ENCODE measurements around the gene NBEA. TPM values are rescaled to one million over a fixed set of nuclear protein-coding genes. Genes with fewer than 3 reads are reported as not detected.

NBEA gene
- total RNA-seq, 1 donor from 2014 or later, result 0.18 TPM

DNA sequence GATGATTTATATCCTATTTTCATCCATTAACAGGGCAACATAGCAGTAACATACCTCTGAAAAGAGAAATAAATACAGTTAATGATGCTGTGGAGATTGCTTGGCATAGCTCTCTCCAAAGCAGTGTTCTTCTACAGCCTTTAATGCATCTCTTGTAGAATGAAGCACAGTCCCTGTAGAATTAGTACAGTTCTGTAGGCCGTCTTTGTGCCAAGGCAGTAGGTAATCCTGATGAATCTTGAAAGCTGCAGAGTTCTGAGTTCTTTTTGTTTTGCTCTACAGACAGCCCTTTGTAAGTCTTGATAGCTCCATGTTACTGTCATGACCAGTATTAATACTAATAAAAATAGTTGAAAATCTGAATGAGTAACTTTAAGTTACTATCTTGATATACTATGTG, 350.3 kb downstream of the NBEA start:
- Mint-ChIP-seq H3K9me3 (no peaks in the 10 kb centered on the region), H3K4me3 (no peak overlapping the region), H3K27me3 (ENCODE audit: insufficient read depth) (no peaks in the 10 kb centered on the region), H3K4me1 (ENCODE audit: low read depth) (no peaks in the 10 kb centered on the region), H3K36me3 (ENCODE audit: low read depth) (no peaks in the 10 kb centered on the region), H3K27ac (no peak overlapping the region)
- intact Hi-C loops (cut with micrococcal nuclease), result no loop called here
- DNase-seq (ENCODE audit: low spot score), result no peak

- H3K27me3 Mint-ChIP-seq (ENCODE audit: insufficient read depth), result no peaks in the 10 kb centered on the region
- no peaks in the 10 kb centered on the region for H3K9me3 Mint-ChIP-seq
- no peak overlapping the region for H3K4me3 Mint-ChIP-seq
- no peak overlapping the region for H3K27ac Mint-ChIP-seq
- no peaks in the 10 kb centered on the region for H3K4me1 Mint-ChIP-seq (ENCODE audit: low read depth)
- intact Hi-C loops (cut with micrococcal nuclease), result no loop called here
- no peak for DNase-seq (ENCODE audit: low spot score)
- H3K36me3 Mint-ChIP-seq (ENCODE audit: low read depth), result no peaks in the 10 kb centered on the region
These were observed 351.6 kb downstream of the NBEA start for GRCh38 chr13:35293579-35294226.

- H3K27ac Mint-ChIP-seq, result no peak overlapping the region
- H3K9me3 Mint-ChIP-seq, result no peaks in the 10 kb centered on the region
- H3K36me3 Mint-ChIP-seq (ENCODE audit: low read depth), result no peaks in the 10 kb centered on the region
- no peak for DNase-seq (ENCODE audit: low spot score)
- H3K4me1 Mint-ChIP-seq (ENCODE audit: low read depth), result no peaks in the 10 kb centered on the region
- intact Hi-C loops (cut with micrococcal nuclease), result no loop called here
- no peaks in the 10 kb centered on the region for H3K27me3 Mint-ChIP-seq (ENCODE audit: insufficient read depth)
- no peak overlapping the region for H3K4me3 Mint-ChIP-seq
These were observed 367.6 kb downstream of the NBEA start for GRCh38 chr13:35309706-35310105.

DNA sequence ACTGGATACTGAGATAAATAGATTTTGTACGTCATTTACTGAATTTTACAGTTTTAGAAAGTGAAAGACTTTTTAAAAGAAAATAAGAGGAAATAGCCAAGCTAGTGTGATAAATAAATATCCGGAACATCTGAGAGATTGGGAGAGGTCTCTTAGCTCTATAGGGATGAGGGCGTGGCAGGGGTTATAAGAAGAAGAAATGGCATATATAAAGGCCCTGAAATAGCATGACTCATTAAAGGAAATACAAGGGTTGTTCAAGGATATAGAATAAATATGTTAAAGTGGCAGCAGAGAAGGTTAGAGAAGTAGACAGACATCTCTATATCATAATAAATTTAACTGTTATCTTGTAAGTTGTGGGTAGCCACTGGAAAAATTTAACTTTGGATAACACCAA, 390.1 kb downstream of the NBEA start:
- no peak for DNase-seq (ENCODE audit: low spot score)
- Mint-ChIP-seq H3K4me1 (ENCODE audit: low read depth) (no peaks in the 10 kb centered on the region), H3K27me3 (ENCODE audit: insufficient read depth) (no peaks in the 10 kb centered on the region), H3K36me3 (ENCODE audit: low read depth) (no peaks in the 10 kb centered on the region), H3K4me3 (no peak overlapping the region), H3K27ac (no peak overlapping the region), H3K9me3 (peaks cover 6% of the 10 kb centered on the region)
- intact Hi-C loops (cut with micrococcal nuclease), result no loop called here

GRCh38 chr13:35333157-35333556, 391.1 kb downstream of the NBEA start:
- no peak for DNase-seq (ENCODE audit: low spot score)
- intact Hi-C loops (cut with micrococcal nuclease), result no loop called here
- H3K4me3 Mint-ChIP-seq, result no peak overlapping the region
- no peaks in the 10 kb centered on the region for H3K4me1 Mint-ChIP-seq (ENCODE audit: low read depth)
- H3K27me3 Mint-ChIP-seq (ENCODE audit: insufficient read depth), result no peaks in the 10 kb centered on the region
- H3K36me3 Mint-ChIP-seq (ENCODE audit: low read depth), result no peaks in the 10 kb centered on the region
- H3K27ac Mint-ChIP-seq, result no peak overlapping the region
- peaks cover 6% of the 10 kb centered on the region for H3K9me3 Mint-ChIP-seq

GRCh38 chr13:35342440-35342839, 400.4 kb downstream of the NBEA start:
- Mint-ChIP-seq H3K4me1 (ENCODE audit: low read depth) (no peaks in the 10 kb centered on the region), H3K27me3 (ENCODE audit: insufficient read depth) (no peaks in the 10 kb centered on the region), H3K27ac (no peak overlapping the region), H3K36me3 (ENCODE audit: low read depth) (no peaks in the 10 kb centered on the region), H3K9me3 (no peaks in the 10 kb centered on the region), H3K4me3 (no peak overlapping the region)
- intact Hi-C loops (cut with micrococcal nuclease), result no loop called here
- no peak for DNase-seq (ENCODE audit: low spot score)

DNA sequence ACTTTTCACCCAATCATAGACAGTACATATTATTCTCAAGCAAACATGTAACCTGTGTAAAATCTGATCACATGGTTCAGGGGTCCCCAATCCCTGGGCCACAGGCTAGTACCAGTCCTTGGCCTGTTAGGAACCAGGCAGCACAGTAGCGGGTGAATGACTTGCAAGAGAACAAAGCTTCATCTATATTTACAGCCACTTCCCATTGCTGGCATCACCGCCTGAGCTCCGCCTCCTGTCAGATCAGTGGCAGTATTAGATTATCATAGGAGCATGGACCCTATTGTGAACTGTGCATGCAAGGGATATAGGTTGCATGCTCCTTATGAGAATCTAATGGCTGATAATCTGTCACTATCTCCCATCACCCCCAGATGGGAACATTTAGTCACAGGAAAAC, 401.3 kb downstream of the NBEA start:
- H3K27me3 Mint-ChIP-seq (ENCODE audit: insufficient read depth), result no peaks in the 10 kb centered on the region
- no peak overlapping the region for H3K27ac Mint-ChIP-seq
- intact Hi-C loops (cut with micrococcal nuclease), result no loop called here

GRCh38 chr13:35345992-35346391, 403.9 kb downstream of the NBEA start:
- Mint-ChIP-seq H3K9me3 (no peaks in the 10 kb centered on the region), H3K4me3 (no peak overlapping the region), H3K36me3 (ENCODE audit: low read depth) (no peaks in the 10 kb centered on the region), H3K4me1 (ENCODE audit: low read depth) (no peaks in the 10 kb centered on the region), H3K27me3 (ENCODE audit: insufficient read depth) (no peaks in the 10 kb centered on the region), H3K27ac (no peak overlapping the region)
- DNase-seq (ENCODE audit: low spot score), result no peak
- intact Hi-C loops (cut with micrococcal nuclease), result no loop called here

More for the DNA sequence above, 401.3 kb downstream of the NBEA start:
- Mint-ChIP-seq H3K4me1 (ENCODE audit: low read depth) (no peaks in the 10 kb centered on the region), H3K36me3 (ENCODE audit: low read depth) (no peaks in the 10 kb centered on the region), H3K9me3 (no peaks in the 10 kb centered on the region), H3K4me3 (no peak overlapping the region)
- no peak for DNase-seq (ENCODE audit: low spot score)

- Mint-ChIP-seq H3K27ac (no peak overlapping the region), H3K36me3 (ENCODE audit: low read depth) (no peaks in the 10 kb centered on the region), H3K4me1 (ENCODE audit: low read depth) (no peaks in the 10 kb centered on the region), H3K9me3 (no peaks in the 10 kb centered on the region), H3K4me3 (no peak overlapping the region), H3K27me3 (ENCODE audit: insufficient read depth) (no peaks in the 10 kb centered on the region)
- intact Hi-C loops (cut with micrococcal nuclease), result no loop called here
- DNase-seq (ENCODE audit: low spot score), result no peak
These were observed 404.4 kb downstream of the NBEA start for GRCh38 chr13:35346494-35346893.

GRCh38 chr13:35347679-35348205, 405.7 kb downstream of the NBEA start:
- no peak overlapping the region for H3K4me3 Mint-ChIP-seq

DNA sequence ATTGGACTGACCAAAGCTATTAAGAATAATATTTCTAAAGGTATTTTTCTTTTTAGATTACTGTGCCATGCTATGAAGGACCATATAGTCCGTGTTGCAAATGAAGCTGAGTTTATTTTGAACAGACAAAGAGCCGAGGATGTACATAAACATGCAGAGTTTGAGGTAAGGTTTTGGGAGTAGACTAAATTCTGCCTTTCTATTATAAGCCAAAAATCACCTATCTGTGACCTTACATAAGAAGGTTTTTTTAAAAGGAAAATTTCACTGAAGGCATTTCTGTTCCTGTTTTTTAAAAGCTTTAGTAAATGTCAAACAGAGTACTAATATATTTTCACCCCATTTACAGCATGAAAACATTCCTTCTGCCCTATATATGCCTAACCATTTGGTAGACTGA, 407.0 kb downstream of the NBEA start:
- Mint-ChIP-seq H3K27ac (no peak overlapping the region), H3K4me3 (no peak overlapping the region), H3K4me1 (ENCODE audit: low read depth) (no peaks in the 10 kb centered on the region), H3K36me3 (ENCODE audit: low read depth) (no peaks in the 10 kb centered on the region), H3K9me3 (no peaks in the 10 kb centered on the region), H3K27me3 (ENCODE audit: insufficient read depth) (no peaks in the 10 kb centered on the region)
- intact Hi-C loops (cut with micrococcal nuclease), result no loop called here
- no peak for DNase-seq (ENCODE audit: low spot score)

More at GRCh38 chr13:35347679-35348205, 405.7 kb downstream of the NBEA start:
- H3K9me3 Mint-ChIP-seq, result no peaks in the 10 kb centered on the region
- no peaks in the 10 kb centered on the region for H3K27me3 Mint-ChIP-seq (ENCODE audit: insufficient read depth)
- H3K4me1 Mint-ChIP-seq (ENCODE audit: low read depth), result no peaks in the 10 kb centered on the region
- H3K27ac Mint-ChIP-seq, result no peak overlapping the region
- intact Hi-C loops (cut with micrococcal nuclease), result no loop called here
- no peak for DNase-seq (ENCODE audit: low spot score)
- H3K36me3 Mint-ChIP-seq (ENCODE audit: low read depth), result no peaks in the 10 kb centered on the region

GRCh38 chr13:35349673-35350278, 407.7 kb downstream of the NBEA start:
- Mint-ChIP-seq H3K27ac (no peak overlapping the region), H3K4me1 (ENCODE audit: low read depth) (no peaks in the 10 kb centered on the region), H3K27me3 (ENCODE audit: insufficient read depth) (no peaks in the 10 kb centered on the region), H3K36me3 (ENCODE audit: low read depth) (no peaks in the 10 kb centered on the region), H3K9me3 (no peaks in the 10 kb centered on the region), H3K4me3 (no peak overlapping the region)
- no peak for DNase-seq (ENCODE audit: low spot score)
- intact Hi-C loops (cut with micrococcal nuclease), result no loop called here

- no peaks in the 10 kb centered on the region for H3K27me3 Mint-ChIP-seq (ENCODE audit: insufficient read depth)
- H3K4me1 Mint-ChIP-seq (ENCODE audit: low read depth), result no peaks in the 10 kb centered on the region
- H3K4me3 Mint-ChIP-seq, result no peak overlapping the region
- H3K27ac Mint-ChIP-seq, result no peak overlapping the region
- H3K9me3 Mint-ChIP-seq, result peaks cover 7% of the 10 kb centered on the region
- no peak for DNase-seq (ENCODE audit: low spot score)
- intact Hi-C loops (cut with micrococcal nuclease), result no loop called here
- H3K36me3 Mint-ChIP-seq (ENCODE audit: low read depth), result no peaks in the 10 kb centered on the region
These were observed 412.2 kb downstream of the NBEA start for GRCh38 chr13:35354285-35354684.
